HT-29 (cell line): ENCODE measurements around the gene CORO6. TPM values are rescaled to one million over a fixed set of nuclear protein-coding genes. Genes with fewer than 3 reads are reported as not detected.

Source experiments
- DNase-seq: peaks from one replicate; pipeline ENCODE4 v3.0.0-alpha.2; 2015; ENCODE audit warnings: low spot score
- total RNA-seq: library from RNA; depleted of rRNA; stranded (reverse); fragments of >200 nt; shearing (Covaris generic); gene quantifications from 2 replicates; pipeline ENCODE4 v1.2.3, GENCODE V29; 2014

Gene CORO6
- total RNA-seq, 1 experiment from 2014 or later: 0.25 TPM

GRCh38 chr17:29633886-29634285 is 11.2 kb upstream of the CORO6 start:
- no peak for DNase-seq

- DNase-seq: no peak
Measured at GRCh38 chr17:29630630-29631193, 8.0 kb upstream of the CORO6 start.

GRCh38 chr17:29629839-29630238 is 7.1 kb upstream of the CORO6 start:
- no peak for DNase-seq

- DNase-seq: no peak
Measured at GRCh38 chr17:29628644-29629043, 5.9 kb upstream of the CORO6 start.

- no peak for DNase-seq
Measured at GRCh38 chr17:29627951-29628350, 5.2 kb upstream of the CORO6 start.

DNA sequence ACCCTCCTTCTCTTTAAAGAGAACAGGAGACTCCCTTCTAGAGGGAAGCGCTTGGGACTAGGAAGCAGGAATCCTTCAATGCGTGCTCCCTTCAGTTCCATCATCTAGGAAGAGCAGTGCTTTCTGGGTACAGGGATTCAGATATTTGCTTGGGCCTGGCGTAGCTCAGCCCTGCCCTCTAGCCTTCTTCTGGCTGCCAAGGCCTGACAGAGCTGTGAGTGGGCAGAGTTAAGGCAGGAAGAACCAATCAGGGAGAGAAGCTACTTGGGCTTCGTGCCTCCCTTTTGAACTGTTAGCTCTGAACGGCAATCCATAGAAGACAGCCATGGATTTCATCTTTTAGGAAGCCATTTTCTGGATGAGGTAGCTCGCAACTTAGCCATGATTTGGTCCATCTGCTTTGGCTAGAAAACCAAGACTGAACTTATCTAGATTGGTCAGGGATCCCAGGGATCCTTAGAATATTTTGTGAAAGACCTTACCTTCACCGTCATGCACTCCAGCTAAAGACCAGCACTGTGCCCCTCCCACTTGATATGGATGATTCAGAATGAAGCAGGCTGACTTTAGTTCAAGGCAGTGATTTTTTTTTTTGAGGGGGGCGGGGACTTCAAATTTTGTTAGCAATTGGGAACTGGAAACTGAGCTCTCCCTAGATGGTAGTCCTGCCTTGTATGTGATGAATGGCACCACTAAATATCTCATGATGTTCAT is 2.5 kb upstream of the CORO6 start:
- peak; percentile 39 for DNase-seq

- DNase-seq: no peak
Measured at GRCh38 chr17:29624586-29624985, 1.9 kb upstream of the CORO6 start.

DNA sequence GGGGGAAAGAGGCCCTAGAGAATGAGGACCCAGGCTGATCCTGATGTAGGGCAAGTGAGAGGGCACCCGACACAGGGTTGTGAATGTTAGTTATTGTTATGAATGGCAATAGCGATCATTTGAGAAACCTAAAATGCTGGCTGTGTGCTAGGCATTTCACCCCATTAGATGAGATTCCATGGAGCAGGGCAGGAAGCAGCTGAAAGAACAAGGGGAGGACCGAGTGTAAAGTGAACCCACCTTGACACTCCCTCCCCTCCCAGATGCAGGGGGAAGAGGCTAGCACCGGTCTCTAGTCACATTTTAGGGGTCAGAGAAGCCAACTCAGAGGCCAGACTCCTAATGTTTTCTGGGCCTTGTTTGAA is 553 bp upstream of the CORO6 start:
- no peak for DNase-seq

DNA sequence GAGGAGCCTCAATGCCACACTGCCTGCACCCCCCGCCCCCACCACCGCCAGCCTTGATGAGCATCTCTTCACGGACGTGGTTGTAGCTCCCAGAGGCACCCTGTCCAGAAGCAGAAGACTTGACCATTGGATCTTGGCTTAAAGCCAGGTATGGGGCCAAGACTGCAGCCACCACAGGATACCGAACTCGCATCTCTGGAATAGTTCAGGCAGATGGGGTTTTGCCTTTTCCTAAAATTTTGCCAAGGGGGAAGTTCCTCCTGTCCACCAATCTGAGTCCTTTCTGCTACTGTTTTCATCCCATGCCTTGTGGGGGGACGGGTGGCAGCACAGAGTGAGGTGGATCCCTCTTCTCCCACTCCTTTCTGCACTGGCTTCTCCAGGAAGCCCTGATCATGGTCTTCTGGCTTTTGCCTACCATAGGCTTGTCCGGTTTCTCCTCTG is 939 bp downstream of the CORO6 start:
- no peak for DNase-seq

DNA sequence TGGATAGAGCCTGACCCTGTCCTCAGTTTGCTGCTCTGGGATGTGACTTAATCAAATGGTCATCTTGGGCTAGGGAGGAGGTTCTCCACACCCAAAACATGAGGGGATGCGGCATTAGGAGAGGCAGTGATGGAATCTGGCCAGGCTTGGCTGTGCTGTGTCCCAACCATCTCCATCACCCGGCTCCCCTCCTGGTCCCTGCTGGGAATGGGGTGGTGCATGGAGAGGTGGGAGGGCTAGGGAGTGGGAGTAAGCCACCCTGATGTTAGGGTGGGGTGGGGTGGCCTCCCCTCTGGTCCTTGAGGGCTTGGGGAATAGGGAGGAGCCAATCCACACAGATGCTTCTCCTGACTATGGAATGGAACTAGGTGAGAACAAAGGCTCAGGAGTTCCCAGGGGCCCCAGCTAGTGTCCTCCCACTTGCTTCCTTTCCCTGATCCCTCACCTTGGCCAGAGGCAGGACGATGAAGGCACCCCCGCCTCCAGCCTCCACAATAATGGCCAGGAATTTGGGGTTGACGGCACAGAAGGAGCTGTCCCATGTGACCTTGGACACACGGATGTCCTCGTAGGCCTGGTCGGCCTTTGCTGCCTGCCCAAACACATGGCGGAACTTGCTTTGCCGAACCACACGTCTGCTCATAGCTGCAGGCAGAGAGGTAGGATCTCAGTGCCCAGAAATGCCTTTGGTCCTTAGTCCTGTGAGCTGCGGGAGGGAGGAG is 1.8 kb downstream of the CORO6 start:
- DNase-seq: no peak

GRCh38 chr17:29620271-29620670 is 2.4 kb downstream of the CORO6 start:
- no peak for DNase-seq

GRCh38 chr17:29619251-29619650 is 3.5 kb downstream of the CORO6 start:
- DNase-seq: peak; percentile 37

DNA sequence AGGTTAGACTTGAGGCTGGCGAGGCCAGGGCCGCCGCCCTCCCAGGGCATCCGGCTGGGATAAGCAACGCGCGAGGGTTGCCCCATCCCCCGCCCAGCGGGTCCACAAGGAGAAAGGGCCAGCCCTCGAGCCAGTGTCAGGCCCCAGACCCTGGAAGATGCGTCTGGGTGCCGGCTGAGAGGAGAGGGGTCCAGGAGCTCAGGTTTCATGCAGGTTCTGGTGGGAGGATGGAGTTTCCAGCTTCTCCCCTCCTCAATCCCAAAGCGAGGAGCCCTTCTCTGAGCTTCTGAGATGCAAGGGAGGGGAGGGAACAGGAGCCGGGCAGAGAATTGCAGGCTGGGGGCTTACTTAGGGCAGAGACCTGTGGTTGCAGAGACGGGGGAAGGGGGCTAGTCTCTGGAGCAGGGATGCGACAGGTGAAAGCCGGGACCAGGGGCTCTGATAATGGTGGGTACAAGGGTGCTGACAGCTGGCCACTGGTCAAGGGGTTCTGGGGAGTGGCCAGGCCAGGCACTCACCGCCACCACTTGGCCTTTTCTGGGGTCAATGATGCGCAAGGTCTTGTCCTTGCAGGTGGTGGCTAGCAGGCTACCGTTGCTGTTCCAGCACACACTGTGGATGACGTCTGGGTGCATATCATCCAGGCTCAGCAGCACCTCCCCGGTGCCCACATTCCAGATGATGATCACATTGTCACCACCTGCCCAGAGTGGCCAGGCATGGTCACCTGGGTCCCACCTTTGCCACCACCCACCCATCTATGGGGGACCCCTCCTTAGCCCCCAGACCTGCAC is 4.2 kb downstream of the CORO6 start:
- DNase-seq: no peak

- DNase-seq: peak; percentile 79
Measured at GRCh38 chr17:29617481-29618271, 5.0 kb downstream of the CORO6 start.

DNA sequence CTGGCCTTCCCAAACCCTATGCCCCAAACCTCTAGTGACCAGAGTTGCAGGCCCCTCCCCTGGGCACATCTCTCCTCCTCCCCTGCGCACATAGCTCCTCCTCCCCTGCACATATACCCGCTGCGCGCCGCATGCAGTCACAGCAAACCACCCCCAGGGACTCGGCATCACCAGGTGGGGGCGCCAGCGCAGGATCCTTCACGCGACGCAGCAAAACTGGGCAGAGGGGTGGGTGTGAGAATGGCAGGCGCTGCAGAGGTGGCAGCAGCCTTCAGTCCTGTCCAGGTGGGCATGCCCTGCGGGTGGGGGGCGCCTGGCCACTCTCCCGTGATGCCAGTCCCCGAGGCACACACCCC is 5.6 kb downstream of the CORO6 start:
- peak; percentile 81 for DNase-seq

DNA sequence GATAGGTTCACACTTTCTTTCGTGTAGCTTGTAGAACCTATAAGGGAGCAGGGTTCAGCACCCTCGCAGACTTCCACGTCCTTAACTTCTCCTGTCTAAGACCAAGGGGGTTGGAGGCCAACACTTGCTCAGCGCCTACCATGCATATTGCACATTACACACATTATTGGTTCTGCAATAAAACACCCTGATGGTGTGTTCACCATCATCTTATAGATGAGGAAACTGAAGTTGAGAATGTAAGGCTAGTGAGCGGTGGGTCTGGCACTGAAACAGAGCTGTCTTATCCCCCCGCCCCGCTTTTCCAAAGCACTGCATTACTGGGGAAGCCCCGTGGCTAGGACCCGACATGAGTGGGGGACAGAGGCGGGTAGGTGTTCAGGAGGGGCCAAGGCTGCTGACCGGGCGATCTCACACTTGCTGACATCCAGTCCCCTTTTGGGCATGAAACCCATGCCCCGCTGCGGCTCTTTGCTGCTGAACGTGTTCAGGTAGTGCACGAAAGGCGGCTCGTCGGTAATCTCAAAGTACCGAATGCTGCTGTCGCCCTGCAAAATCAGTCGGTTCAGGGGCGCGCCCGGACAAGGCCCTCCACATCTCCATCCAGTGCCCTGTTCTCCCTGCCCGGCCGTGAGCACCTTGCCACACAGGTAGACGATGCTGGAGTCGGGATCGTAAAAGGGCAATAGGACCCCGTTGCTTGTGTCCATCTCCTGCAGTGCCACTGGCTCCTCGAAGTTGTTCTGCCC is 6.2 kb downstream of the CORO6 start:
- peak; percentile 18 for DNase-seq

- DNase-seq: peak; percentile 89
Measured at GRCh38 chr17:29615492-29616299, 7.0 kb downstream of the CORO6 start.

DNA sequence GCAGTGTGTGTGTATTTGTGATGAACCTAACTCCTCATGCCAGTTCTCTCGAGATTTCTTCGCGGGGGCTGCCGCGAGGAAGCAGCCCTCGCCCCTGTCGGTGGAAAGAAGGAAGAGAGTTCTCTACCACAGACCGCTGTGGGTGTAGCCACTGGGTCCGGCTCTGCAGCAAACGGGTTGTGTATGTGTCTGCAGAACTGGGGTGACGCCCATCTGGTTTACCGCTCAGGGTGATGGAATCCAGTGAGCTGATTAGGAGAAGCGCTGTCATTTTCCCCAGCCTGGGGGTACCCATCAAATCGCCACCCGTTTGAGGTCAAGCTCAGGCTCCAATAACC is 7.7 kb downstream of the CORO6 start:
- peak; percentile 45 for DNase-seq

DNA sequence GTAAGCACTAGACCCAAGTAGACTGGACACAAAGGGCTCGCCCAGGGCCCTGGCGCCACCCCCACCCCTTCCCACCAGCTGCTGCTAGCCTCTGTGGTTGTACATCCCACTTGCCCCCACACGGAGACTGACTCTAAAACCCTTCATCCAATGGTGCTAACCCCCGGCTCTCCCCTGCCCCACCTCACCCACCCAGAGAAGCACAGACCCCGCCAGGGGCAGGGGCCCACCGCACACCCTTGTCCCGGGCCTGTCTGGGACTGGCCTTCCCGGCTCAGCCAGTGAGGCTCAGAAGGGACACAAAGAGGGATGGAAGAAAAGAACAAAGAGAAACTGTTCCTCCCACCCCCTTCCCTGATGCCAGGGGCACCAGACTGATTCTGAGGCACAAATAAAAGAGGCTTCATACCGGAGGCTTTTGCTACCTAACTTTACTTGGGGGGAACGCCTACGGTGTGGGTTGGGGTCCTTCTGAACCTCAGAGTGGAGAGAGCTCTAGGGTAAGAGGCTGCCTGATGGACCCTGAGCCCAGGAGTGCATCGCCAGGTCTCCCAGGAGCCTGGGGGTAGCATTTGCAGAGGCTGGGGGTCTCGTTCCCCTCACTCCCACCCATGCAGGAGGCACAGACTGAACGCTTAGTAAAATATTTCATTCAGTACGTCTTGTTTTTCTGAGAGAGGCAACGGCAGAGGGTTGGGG is 8.2 kb downstream of the CORO6 start:
- DNase-seq: no peak
